GM12801 (cell line): ENCODE results near the gene SYTL1.

Experiments used
- TF ChIP-seq, protein P1 (sequence below): IDR thresholded peaks from one replicate; pipeline ENCODE4 v1.5.1; 2011; ENCODE audit warnings: control low read depth; ENCODE audit not compliant: insufficient read length; ENCODE audit errors: extremely low read depth

Gene SYTL1

GRCh38 chr1:27342778-27343638 lies 1.2 kb downstream of the SYTL1 start:
- TF ChIP-seq, protein P1, sequence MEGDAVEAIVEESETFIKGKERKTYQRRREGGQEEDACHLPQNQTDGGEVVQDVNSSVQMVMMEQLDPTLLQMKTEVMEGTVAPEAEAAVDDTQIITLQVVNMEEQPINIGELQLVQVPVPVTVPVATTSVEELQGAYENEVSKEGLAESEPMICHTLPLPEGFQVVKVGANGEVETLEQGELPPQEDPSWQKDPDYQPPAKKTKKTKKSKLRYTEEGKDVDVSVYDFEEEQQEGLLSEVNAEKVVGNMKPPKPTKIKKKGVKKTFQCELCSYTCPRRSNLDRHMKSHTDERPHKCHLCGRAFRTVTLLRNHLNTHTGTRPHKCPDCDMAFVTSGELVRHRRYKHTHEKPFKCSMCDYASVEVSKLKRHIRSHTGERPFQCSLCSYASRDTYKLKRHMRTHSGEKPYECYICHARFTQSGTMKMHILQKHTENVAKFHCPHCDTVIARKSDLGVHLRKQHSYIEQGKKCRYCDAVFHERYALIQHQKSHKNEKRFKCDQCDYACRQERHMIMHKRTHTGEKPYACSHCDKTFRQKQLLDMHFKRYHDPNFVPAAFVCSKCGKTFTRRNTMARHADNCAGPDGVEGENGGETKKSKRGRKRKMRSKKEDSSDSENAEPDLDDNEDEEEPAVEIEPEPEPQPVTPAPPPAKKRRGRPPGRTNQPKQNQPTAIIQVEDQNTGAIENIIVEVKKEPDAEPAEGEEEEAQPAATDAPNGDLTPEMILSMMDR: no peak

GRCh38 chr1:27343639-27344025 lies 1.8 kb downstream of the SYTL1 start:
- TF ChIP-seq, protein P1: no peak

DNA sequence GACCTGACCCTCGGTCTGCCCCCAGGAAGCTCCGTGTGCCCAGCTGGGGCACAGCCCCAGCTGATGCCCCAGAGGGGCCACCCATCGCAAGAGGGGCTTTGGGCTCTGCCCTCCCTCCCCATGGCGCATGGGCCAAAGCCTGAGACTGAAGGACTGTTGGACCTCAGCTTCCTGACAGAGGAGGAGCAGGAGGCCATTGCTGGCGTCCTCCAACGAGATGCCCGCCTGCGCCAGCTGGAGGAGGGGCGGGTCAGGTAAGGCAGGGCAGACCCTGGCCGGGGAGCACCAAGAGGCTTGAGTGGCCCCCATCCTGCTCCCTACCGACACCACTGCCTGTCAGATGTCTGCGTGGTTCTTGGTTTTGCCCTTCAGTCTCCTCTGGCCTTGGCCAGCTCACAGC lies 3.5 kb downstream of the SYTL1 start:
- TF ChIP-seq, protein P1: no peak

- TF ChIP-seq, protein P1: no peak
Measured at GRCh38 chr1:27346357-27346756, 4.5 kb downstream of the SYTL1 start.

GRCh38 chr1:27346991-27347624 lies 5.3 kb downstream of the SYTL1 start:
- TF ChIP-seq, protein P1: no peak

- TF ChIP-seq, protein P1: no peak
Measured at GRCh38 chr1:27348861-27349783, 7.3 kb downstream of the SYTL1 start.
